Prostate gland (tissue), 2 donors: ENCODE results near the gene LRP2.

Experiments used
- CTCF ChIP-seq, 4 experiments: fragments of 200-600 bp in 2 of 4; fragments of 450-650 bp in 2 of 4; sonication (generic) in 2 of 4; IDR thresholded peaks; 1 replicate in 3 of 4; 2 replicates in 1 of 4; pipeline ENCODE4 v1.5.1; 2016 to 2019; ENCODE audit warnings: antibody characterized with exemption in 4 of 4, mild to moderate bottlenecking in 2 of 4, moderate library complexity in 2 of 4
- POLR2A ChIP-seq: fragments of 450-650 bp; IDR thresholded peaks from one replicate; pipeline ENCODE4 v1.6.1; 2016; ENCODE audit warnings: antibody characterized with exemption, mild to moderate bottlenecking
- POLR2AphosphoS5 ChIP-seq: sonication (generic); formaldehyde crosslinking; IDR thresholded peaks from one replicate; pipeline ENCODE4 v1.6.1; 2017; ENCODE audit warnings: antibody characterized with exemption

GRCh38 chr2:169091256-169091655, 271.1 kb downstream of the LRP2 start:
- TF ChIP-seq CTCF (IDR thresholded peaks at IDR 0.05): no peak
- no peak for TF ChIP-seq POLR2A
- TF ChIP-seq POLR2AphosphoS5: no peak
